ENCODE data around the gene POLR2L. TPM values are rescaled to one million over a fixed set of nuclear protein-coding genes. Genes with fewer than 3 reads are reported as not detected.

Gene POLR2L
- total RNA-seq, 1 donor from 2014 or later, result 53.8 TPM

DNA sequence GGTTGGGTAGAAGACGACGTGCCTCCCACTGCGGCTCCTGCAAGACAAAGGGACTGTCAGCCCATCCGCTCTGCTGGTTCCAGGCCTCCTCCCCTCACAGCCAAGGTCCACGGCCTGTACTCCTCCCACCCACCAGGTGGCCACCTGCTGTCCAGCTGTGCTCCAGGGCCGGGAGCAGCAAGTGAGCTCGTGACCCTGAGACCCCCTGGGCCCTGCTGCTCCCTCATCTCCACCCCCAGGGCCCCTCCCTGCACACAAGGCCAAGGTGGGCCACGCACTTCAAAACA lies 27.7 kb upstream of the POLR2L start:
- Histone ChIP-seq H3K4me3 (no peak overlapping the region), H3K36me3 (peaks cover 0 to 5% of the 10 kb centered on the region in 2 donors), H3K27me3 (no peaks in the 10 kb centered on the region), H3K9me3 (no peaks in the 10 kb centered on the region), H3K4me1 (no peaks in the 10 kb centered on the region), H3K27ac (no peak overlapping the region)
- DNase-seq (ENCODE audit: extremely low spot score in 2 of 2), result no peak
- intact Hi-C loops (cut with DNase I), result no loop called here
- TF ChIP-seq POLR2AphosphoS5 (IDR thresholded peaks at IDR 0.05; ENCODE audit: insufficient read depth in 1 of 2, low read depth in 1 of 2), result no peak
- TF ChIP-seq, protein P1, sequence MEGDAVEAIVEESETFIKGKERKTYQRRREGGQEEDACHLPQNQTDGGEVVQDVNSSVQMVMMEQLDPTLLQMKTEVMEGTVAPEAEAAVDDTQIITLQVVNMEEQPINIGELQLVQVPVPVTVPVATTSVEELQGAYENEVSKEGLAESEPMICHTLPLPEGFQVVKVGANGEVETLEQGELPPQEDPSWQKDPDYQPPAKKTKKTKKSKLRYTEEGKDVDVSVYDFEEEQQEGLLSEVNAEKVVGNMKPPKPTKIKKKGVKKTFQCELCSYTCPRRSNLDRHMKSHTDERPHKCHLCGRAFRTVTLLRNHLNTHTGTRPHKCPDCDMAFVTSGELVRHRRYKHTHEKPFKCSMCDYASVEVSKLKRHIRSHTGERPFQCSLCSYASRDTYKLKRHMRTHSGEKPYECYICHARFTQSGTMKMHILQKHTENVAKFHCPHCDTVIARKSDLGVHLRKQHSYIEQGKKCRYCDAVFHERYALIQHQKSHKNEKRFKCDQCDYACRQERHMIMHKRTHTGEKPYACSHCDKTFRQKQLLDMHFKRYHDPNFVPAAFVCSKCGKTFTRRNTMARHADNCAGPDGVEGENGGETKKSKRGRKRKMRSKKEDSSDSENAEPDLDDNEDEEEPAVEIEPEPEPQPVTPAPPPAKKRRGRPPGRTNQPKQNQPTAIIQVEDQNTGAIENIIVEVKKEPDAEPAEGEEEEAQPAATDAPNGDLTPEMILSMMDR (IDR thresholded peaks at IDR 0.05), result no peak
- no peak for TF ChIP-seq POLR2A (IDR thresholded peaks at IDR 0.05)

DNA sequence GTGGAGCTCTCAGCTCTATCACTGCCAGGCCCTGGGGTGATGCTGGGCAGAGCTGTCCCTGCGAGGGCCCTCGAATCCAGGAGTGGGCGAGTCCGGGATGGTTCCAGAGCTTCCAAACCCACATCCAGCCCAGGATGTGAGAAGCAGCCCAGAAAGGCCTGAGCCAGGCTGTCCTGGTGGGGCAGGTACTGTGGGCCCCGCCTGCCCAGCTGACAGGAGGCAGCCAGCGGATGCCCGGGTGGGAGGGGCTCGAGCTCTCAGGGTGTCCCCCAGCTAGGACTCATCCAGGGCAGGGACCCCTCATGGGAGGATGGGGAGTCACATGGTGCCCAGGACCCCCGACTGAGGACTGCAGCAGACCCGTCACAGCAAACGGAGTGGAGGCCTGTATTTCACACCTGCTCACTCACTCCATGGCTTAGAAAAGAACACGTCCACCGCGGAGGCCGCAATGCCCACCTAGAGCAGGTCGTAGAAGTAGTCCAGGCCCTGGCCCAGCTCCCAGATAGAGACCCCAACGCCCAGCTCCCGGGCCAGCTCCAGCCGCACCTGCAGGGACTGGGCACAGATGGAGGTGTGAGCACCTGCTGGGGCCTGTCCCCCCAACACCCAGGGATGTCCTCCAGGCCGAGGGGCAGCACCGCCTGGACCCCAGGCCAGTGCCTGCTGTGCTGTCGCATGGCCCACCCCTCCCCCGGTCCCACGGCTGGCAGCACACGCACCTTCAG lies 27.2 kb upstream of the POLR2L start:
- H3K27me3 ChIP-seq, result no peaks in the 10 kb centered on the region
- no peaks in the 10 kb centered on the region for H3K9me3 ChIP-seq
- H3K36me3 ChIP-seq, result peaks cover 0 to 5% of the 10 kb centered on the region in 2 donors
- TF ChIP-seq POLR2A (IDR thresholded peaks at IDR 0.05) (no peak), POLR2AphosphoS5 (IDR thresholded peaks at IDR 0.05; ENCODE audit: insufficient read depth in 1 of 2, low read depth in 1 of 2) (no peak)
- TF ChIP-seq, protein P1 (IDR thresholded peaks at IDR 0.05), result no peak
- intact Hi-C loops (cut with DNase I), result no loop called here
- H3K27ac ChIP-seq, result no peak overlapping the region
- no peak overlapping the region for H3K4me3 ChIP-seq
- no peak for DNase-seq (ENCODE audit: extremely low spot score in 2 of 2)
- no peaks in the 10 kb centered on the region for H3K4me1 ChIP-seq

DNA sequence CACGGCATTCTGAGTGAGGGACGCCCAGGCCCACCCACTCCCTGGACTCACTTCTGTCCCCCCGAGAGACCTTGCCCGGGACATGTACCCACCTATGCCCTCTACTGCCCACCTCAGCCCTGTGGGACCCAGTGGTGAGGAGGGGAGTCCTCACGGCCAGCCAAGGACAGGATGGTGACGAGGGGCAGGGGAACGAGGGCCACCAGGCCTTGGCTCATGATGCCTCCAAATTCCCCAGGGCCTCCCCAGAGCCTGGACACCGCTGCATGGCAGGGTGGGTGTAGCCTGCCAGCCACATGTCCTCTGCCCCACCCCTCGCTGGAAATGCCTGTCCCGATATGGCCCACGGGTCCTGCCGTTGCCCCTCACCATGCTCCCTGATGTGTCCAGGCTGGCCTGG lies 26.5 kb upstream of the POLR2L start:
- DNase-seq (ENCODE audit: extremely low spot score in 2 of 2), result no peak
- TF ChIP-seq POLR2A (IDR thresholded peaks at IDR 0.05), result no peak
- TF ChIP-seq, protein P1 (IDR thresholded peaks at IDR 0.05), result no peak
- Histone ChIP-seq H3K27me3 (no peaks in the 10 kb centered on the region), H3K4me3 (no peak overlapping the region), H3K27ac (no peak overlapping the region), H3K36me3 (peaks cover 0 to 5% of the 10 kb centered on the region in 2 donors), H3K4me1 (no peaks in the 10 kb centered on the region), H3K9me3 (no peaks in the 10 kb centered on the region)
- intact Hi-C loops (cut with DNase I), result no loop called here

DNA sequence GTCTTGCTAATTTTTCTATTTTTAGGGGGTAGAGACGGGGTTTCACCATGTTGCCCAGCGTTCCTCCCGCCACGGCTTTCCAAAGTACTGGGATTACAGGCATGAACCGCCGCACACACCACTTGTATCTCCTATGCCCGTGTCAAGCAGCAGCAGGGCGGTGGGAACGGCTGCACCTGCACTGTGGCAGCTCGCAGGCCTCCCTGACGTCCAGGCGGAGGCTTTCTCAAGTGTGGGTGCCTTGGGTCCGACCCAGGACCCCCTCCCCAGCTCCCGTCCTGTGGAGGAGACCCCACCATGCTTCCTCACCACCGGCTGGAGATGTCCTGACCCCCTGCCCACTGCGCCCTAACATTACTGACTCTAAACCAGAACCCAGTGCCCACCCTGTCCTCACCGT lies 26.1 kb upstream of the POLR2L start:
- intact Hi-C loops (cut with DNase I), result no loop called here
- peaks cover 0 to 5% of the 10 kb centered on the region in 2 donors for H3K36me3 ChIP-seq

DNA sequence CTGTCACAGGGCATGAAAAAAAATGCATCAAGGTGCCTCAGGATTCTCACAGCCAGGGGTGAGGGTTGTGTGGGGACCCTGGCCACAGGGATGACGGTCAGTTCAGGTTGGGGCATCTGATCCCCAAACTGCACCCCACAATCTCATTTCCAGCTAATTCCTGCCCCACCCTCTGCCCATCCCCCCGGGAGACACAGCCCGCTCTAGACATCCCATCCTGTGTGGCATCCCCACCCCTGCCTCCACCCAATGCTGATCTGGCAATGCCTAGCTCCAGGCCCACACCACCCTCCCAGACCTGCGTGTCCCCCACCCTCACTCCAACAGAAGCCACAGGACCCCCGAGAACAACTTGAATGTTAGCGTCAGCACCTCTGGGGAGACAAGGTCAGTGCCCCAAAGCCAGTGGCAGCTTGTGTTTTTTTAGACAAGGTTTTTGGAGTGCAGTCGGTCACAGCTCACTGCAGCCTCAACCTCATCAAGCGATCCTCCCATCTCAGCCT lies 25.6 kb upstream of the POLR2L start:
- H3K27me3 ChIP-seq, result no peaks in the 10 kb centered on the region
- no peaks in the 10 kb centered on the region for H3K4me1 ChIP-seq
- H3K9me3 ChIP-seq, result no peaks in the 10 kb centered on the region
- peaks cover 0 to 8% of the 10 kb centered on the region in 2 donors for H3K36me3 ChIP-seq
- no peak overlapping the region for H3K4me3 ChIP-seq
- intact Hi-C loops (cut with DNase I), result no loop called here
- no peak overlapping the region for H3K27ac ChIP-seq
- no peak for DNase-seq (ENCODE audit: extremely low spot score in 2 of 2)
- TF ChIP-seq, protein P1 (IDR thresholded peaks at IDR 0.05), result no peak
- TF ChIP-seq POLR2AphosphoS5 (IDR thresholded peaks at IDR 0.05; ENCODE audit: insufficient read depth in 1 of 2, low read depth in 1 of 2), result no peak
- TF ChIP-seq POLR2A (IDR thresholded peaks at IDR 0.05), result no peak

More for the DNA sequence above, 26.1 kb upstream of the POLR2L start:
- Histone ChIP-seq H3K9me3 (no peaks in the 10 kb centered on the region), H3K27me3 (no peaks in the 10 kb centered on the region), H3K27ac (no peak overlapping the region), H3K4me3 (no peak overlapping the region), H3K4me1 (no peaks in the 10 kb centered on the region)
- TF ChIP-seq, protein P1 (IDR thresholded peaks at IDR 0.05), result no peak
- TF ChIP-seq POLR2A (IDR thresholded peaks at IDR 0.05) (no peak), POLR2AphosphoS5 (IDR thresholded peaks at IDR 0.05; ENCODE audit: insufficient read depth in 1 of 2, low read depth in 1 of 2) (no peak)
- DNase-seq (ENCODE audit: extremely low spot score in 2 of 2), result no peak
